Fibroblast of peridontal ligament (primary cell): ENCODE results near the gene GVQW3.

Experiments used
- DNase-seq: peaks from one replicate; pipeline ENCODE4 v3.0.0-alpha.2; 2010; ENCODE audit errors: extremely low read depth

Gene GVQW3

GRCh38 chr11:76380977-76381719 is at the start of gene GVQW3, which contains the start of gene THAP12:
Gene GVQW3, plus strand, starts transcription at chr11:76381323. Its CDS starts 506 bp downstream, at chr11:76381829.
Gene THAP12, minus strand, starts transcription at chr11:76381132. Its CDS starts 296 bp downstream, at chr11:76380836.
- peak; percentile 96 for DNase-seq

GRCh38 chr11:76334826-76335389 is 46.2 kb upstream of the GVQW3 start:
- DNase-seq = no peak

GRCh38 chr11:76335842-76336241 is 45.3 kb upstream of the GVQW3 start:
- no peak for DNase-seq

GRCh38 chr11:76336597-76336996 is 44.5 kb upstream of the GVQW3 start:
- no peak for DNase-seq

- DNase-seq = no peak
Measured at GRCh38 chr11:76337469-76337868, 43.7 kb upstream of the GVQW3 start.

GRCh38 chr11:76337923-76338322 is 43.2 kb upstream of the GVQW3 start:
- no peak for DNase-seq

GRCh38 chr11:76339221-76339620 is 41.9 kb upstream of the GVQW3 start:
- DNase-seq = peak; percentile 69

GRCh38 chr11:76347466-76347865 is 33.7 kb upstream of the GVQW3 start:
- peak; percentile 72 for DNase-seq

- no peak for DNase-seq
Measured at GRCh38 chr11:76348348-76348747, 32.8 kb upstream of the GVQW3 start.

GRCh38 chr11:76355172-76355571 is 26.0 kb upstream of the GVQW3 start:
- no peak for DNase-seq

GRCh38 chr11:76361374-76361773 is 19.7 kb upstream of the GVQW3 start:
- DNase-seq = peak; percentile 60

- no peak for DNase-seq
Measured at GRCh38 chr11:76361776-76362175, 19.3 kb upstream of the GVQW3 start.

GRCh38 chr11:76362716-76363115 is 18.4 kb upstream of the GVQW3 start:
- DNase-seq = no peak

- no peak for DNase-seq
Measured at GRCh38 chr11:76365038-76365679, 16.0 kb upstream of the GVQW3 start.

- no peak for DNase-seq
Measured at GRCh38 chr11:76368490-76368889, 12.6 kb upstream of the GVQW3 start.

- DNase-seq = no peak
Measured at GRCh38 chr11:76369406-76369805, 11.7 kb upstream of the GVQW3 start.

GRCh38 chr11:76371170-76371569 is 10.0 kb upstream of the GVQW3 start:
- peak; percentile 80 for DNase-seq

GRCh38 chr11:76376746-76377558 is 4.2 kb upstream of the GVQW3 start:
- DNase-seq = no peak

GRCh38 chr11:76379807-76380158 is 1.3 kb upstream of the GVQW3 start:
- DNase-seq = no peak

GRCh38 chr11:76380159-76380976 is 755 bp upstream of the GVQW3 start:
- DNase-seq = peak; percentile 17

- DNase-seq = peak; percentile 5
Measured at GRCh38 chr11:76382209-76382608, 1.1 kb downstream of the GVQW3 start.
